ENCODE data around the gene LRRN2. TPM values are rescaled to one million over a fixed set of nuclear protein-coding genes. Genes with fewer than 3 reads are reported as not detected.

Gene LRRN2
- total RNA-seq: 1 to 10 TPM; 1.3 to 6.8 TPM
- polyA plus RNA-seq: not detected
- long read RNA-seq, donor 1, full-length matches to known transcripts: 4 of 4 reads
- long read RNA-seq, donor 1, partial matches to known transcripts: 0 of 4 reads
- long read RNA-seq, donor 1, other reads (novel, unspliced or antisense): 0 of 4 reads
- long read RNA-seq, donor 2, full-length matches to known transcripts: 10 of 12 reads
- long read RNA-seq, donor 2, partial matches to known transcripts: 0 of 12 reads
- long read RNA-seq, donor 2, other reads (novel, unspliced or antisense): 2 of 12 reads

GRCh38 chr1:204685236-204686006 lies at the start of gene LRRN2:
LRRN2 (minus strand) TSS chr1:204685738; CDS start chr1:204619992, 65,746 bp downstream.
- Histone ChIP-seq H3K27ac (ENCODE audit: low read depth in 1 of 2, low read length in 2 of 2) (no peak within 1 kb of the TSS), H3K9me3 (ENCODE audit: control insufficient read depth, low read length) (no peaks in the 10 kb centered on the region), H3K36me3 (ENCODE audit: control insufficient read depth in 1 of 2, insufficient read depth in 2 of 2, low read length in 1 of 2) (no peaks in the 10 kb centered on the region), H3K4me3 (ENCODE audit: low read length in 2 of 2) (peak within 1 kb of the TSS in 1 of 2 donors; percentile 4), H3K4me1 (ENCODE audit: control insufficient read depth in 1 of 2, insufficient read depth in 2 of 2, low read length in 2 of 2) (no peaks in the 10 kb centered on the region), H3K27me3 (ENCODE audit: control insufficient read depth in 1 of 2, insufficient read depth in 2 of 2, low read length in 1 of 2) (no peaks in the 10 kb centered on the region)
- intact Hi-C loops (cut with DNase I): no loop called here
- DNase-seq (no peak), ATAC-seq (ENCODE audit: low FRiP score) (no peak)
- WGBS, 2 donors: 1 to 2% methylated on average over 57 to 84 of the region's 84 CpGs

- Histone ChIP-seq H3K4me3 (ENCODE audit: low read length in 2 of 2) (no peak overlapping the region), H3K4me1 (ENCODE audit: control insufficient read depth in 1 of 2, insufficient read depth in 2 of 2, low read length in 2 of 2) (no peaks in the 10 kb centered on the region), H3K9me3 (ENCODE audit: control insufficient read depth, low read length) (peaks cover 2% of the 10 kb centered on the region), H3K36me3 (ENCODE audit: control insufficient read depth in 1 of 2, insufficient read depth in 2 of 2, low read length in 1 of 2) (no peaks in the 10 kb centered on the region), H3K27ac (ENCODE audit: low read depth in 1 of 2, low read length in 2 of 2) (no peak overlapping the region), H3K27me3 (ENCODE audit: control insufficient read depth in 1 of 2, insufficient read depth in 2 of 2, low read length in 1 of 2) (peaks cover 0 to 3% of the 10 kb centered on the region in 2 donors)
- DNase-seq (no peak), ATAC-seq (ENCODE audit: low FRiP score) (no peak)
- intact Hi-C loops (cut with DNase I): no loop called here
These were observed 49.5 kb upstream of the LRRN2 start for GRCh38 chr1:204735042-204735441.

- H3K4me1 ChIP-seq (ENCODE audit: control insufficient read depth in 1 of 2, insufficient read depth in 2 of 2, low read length in 2 of 2): no peaks in the 10 kb centered on the region
- no peaks in the 10 kb centered on the region for H3K36me3 ChIP-seq (ENCODE audit: control insufficient read depth in 1 of 2, insufficient read depth in 2 of 2, low read length in 1 of 2)
- ATAC-seq (ENCODE audit: low FRiP score) (no peak), DNase-seq (no peak)
- intact Hi-C loops (cut with DNase I): no loop called here
- H3K27me3 ChIP-seq (ENCODE audit: control insufficient read depth in 1 of 2, insufficient read depth in 2 of 2, low read length in 1 of 2): peaks cover 0 to 4% of the 10 kb centered on the region in 2 donors
- 73 to 76% methylated on average over 12 of the region's 12 CpGs for WGBS, 2 donors
- no peak overlapping the region for H3K27ac ChIP-seq (ENCODE audit: low read depth in 1 of 2, low read length in 2 of 2)
- H3K4me3 ChIP-seq (ENCODE audit: low read length in 2 of 2): no peak overlapping the region
- peaks cover 2% of the 10 kb centered on the region for H3K9me3 ChIP-seq (ENCODE audit: control insufficient read depth, low read length)
These were observed 48.5 kb upstream of the LRRN2 start for GRCh38 chr1:204733869-204734596.

GRCh38 chr1:204733289-204733688 lies 47.8 kb upstream of the LRRN2 start:
- DNase-seq (no peak), ATAC-seq (ENCODE audit: low FRiP score) (no peak)
- no peaks in the 10 kb centered on the region for H3K4me1 ChIP-seq (ENCODE audit: control insufficient read depth in 1 of 2, insufficient read depth in 2 of 2, low read length in 2 of 2)
- H3K36me3 ChIP-seq (ENCODE audit: control insufficient read depth in 1 of 2, insufficient read depth in 2 of 2, low read length in 1 of 2): no peaks in the 10 kb centered on the region
- H3K27ac ChIP-seq (ENCODE audit: low read depth in 1 of 2, low read length in 2 of 2): no peak overlapping the region
- H3K9me3 ChIP-seq (ENCODE audit: control insufficient read depth, low read length): peaks cover 2% of the 10 kb centered on the region
- H3K27me3 ChIP-seq (ENCODE audit: control insufficient read depth in 1 of 2, insufficient read depth in 2 of 2, low read length in 1 of 2): peaks cover 0 to 4% of the 10 kb centered on the region in 2 donors
- WGBS, 2 donors: 65 to 67% methylated on average over 3 to 4 of the region's 4 CpGs
- no peak overlapping the region for H3K4me3 ChIP-seq (ENCODE audit: low read length in 2 of 2)
- intact Hi-C loops (cut with DNase I): no loop called here

- intact Hi-C loops (cut with DNase I): no loop called here
- WGBS, 2 donors: 77 to 85% methylated on average over 5 of the region's 5 CpGs
- Histone ChIP-seq H3K9me3 (ENCODE audit: control insufficient read depth, low read length) (peaks cover 2% of the 10 kb centered on the region), H3K4me3 (ENCODE audit: low read length in 2 of 2) (no peak overlapping the region), H3K4me1 (ENCODE audit: control insufficient read depth in 1 of 2, insufficient read depth in 2 of 2, low read length in 2 of 2) (no peaks in the 10 kb centered on the region), H3K27me3 (ENCODE audit: control insufficient read depth in 1 of 2, insufficient read depth in 2 of 2, low read length in 1 of 2) (peaks cover 0 to 4% of the 10 kb centered on the region in 2 donors), H3K36me3 (ENCODE audit: control insufficient read depth in 1 of 2, insufficient read depth in 2 of 2, low read length in 1 of 2) (no peaks in the 10 kb centered on the region), H3K27ac (ENCODE audit: low read depth in 1 of 2, low read length in 2 of 2) (no peak overlapping the region)
- no peak for DNase-seq
- no peak for ATAC-seq (ENCODE audit: low FRiP score)
These were observed 46.5 kb upstream of the LRRN2 start for GRCh38 chr1:204731985-204732575.

GRCh38 chr1:204731509-204731908 lies 46.0 kb upstream of the LRRN2 start:
- intact Hi-C loops (cut with DNase I): no loop called here
- Histone ChIP-seq H3K9me3 (ENCODE audit: control insufficient read depth, low read length) (no peaks in the 10 kb centered on the region), H3K27me3 (ENCODE audit: control insufficient read depth in 1 of 2, insufficient read depth in 2 of 2, low read length in 1 of 2) (peaks cover 0 to 4% of the 10 kb centered on the region in 2 donors), H3K36me3 (ENCODE audit: control insufficient read depth in 1 of 2, insufficient read depth in 2 of 2, low read length in 1 of 2) (no peaks in the 10 kb centered on the region), H3K27ac (ENCODE audit: low read depth in 1 of 2, low read length in 2 of 2) (no peak overlapping the region), H3K4me3 (ENCODE audit: low read length in 2 of 2) (no peak overlapping the region), H3K4me1 (ENCODE audit: control insufficient read depth in 1 of 2, insufficient read depth in 2 of 2, low read length in 2 of 2) (no peaks in the 10 kb centered on the region)
- DNase-seq: no peak
- no peak for ATAC-seq (ENCODE audit: low FRiP score)
- WGBS, 2 donors: 32 to 45% methylated on average over 6 of the region's 6 CpGs

- WGBS, 2 donors: 45 to 55% methylated on average over 9 of the region's 9 CpGs
- DNase-seq (no peak), ATAC-seq (ENCODE audit: low FRiP score) (no peak)
- Histone ChIP-seq H3K36me3 (ENCODE audit: control insufficient read depth in 1 of 2, insufficient read depth in 2 of 2, low read length in 1 of 2) (no peaks in the 10 kb centered on the region), H3K4me1 (ENCODE audit: control insufficient read depth in 1 of 2, insufficient read depth in 2 of 2, low read length in 2 of 2) (no peaks in the 10 kb centered on the region), H3K4me3 (ENCODE audit: low read length in 2 of 2) (no peak overlapping the region), H3K27me3 (ENCODE audit: control insufficient read depth in 1 of 2, insufficient read depth in 2 of 2, low read length in 1 of 2) (peaks cover 0 to 4% of the 10 kb centered on the region in 2 donors), H3K27ac (ENCODE audit: low read depth in 1 of 2, low read length in 2 of 2) (no peak overlapping the region), H3K9me3 (ENCODE audit: control insufficient read depth, low read length) (no peaks in the 10 kb centered on the region)
- intact Hi-C loops (cut with DNase I): no loop called here
These were observed 45.4 kb upstream of the LRRN2 start for GRCh38 chr1:204730826-204731459.

- Histone ChIP-seq H3K4me3 (ENCODE audit: low read length in 2 of 2) (no peak overlapping the region), H3K36me3 (ENCODE audit: control insufficient read depth in 1 of 2, insufficient read depth in 2 of 2, low read length in 1 of 2) (no peaks in the 10 kb centered on the region), H3K27ac (ENCODE audit: low read depth in 1 of 2, low read length in 2 of 2) (no peak overlapping the region), H3K9me3 (ENCODE audit: control insufficient read depth, low read length) (no peaks in the 10 kb centered on the region), H3K4me1 (ENCODE audit: control insufficient read depth in 1 of 2, insufficient read depth in 2 of 2, low read length in 2 of 2) (no peaks in the 10 kb centered on the region), H3K27me3 (ENCODE audit: control insufficient read depth in 1 of 2, insufficient read depth in 2 of 2, low read length in 1 of 2) (peaks cover 0 to 4% of the 10 kb centered on the region in 2 donors)
- DNase-seq (no peak), ATAC-seq (ENCODE audit: low FRiP score) (no peak)
- intact Hi-C loops (cut with DNase I): no loop called here
- WGBS, 2 donors: 87 to 91% methylated on average over 7 of the region's 7 CpGs
These were observed 44.0 kb upstream of the LRRN2 start for GRCh38 chr1:204729516-204729915.

Data from aorta (tissue), 5 donors.